Activated CD4-positive, alpha-beta T cell treated with anti-CD3 and anti-CD28 coated beads, Interleukin-2, amount 50 U/mL, for 4 hours (primary cell): ENCODE measurements around the gene MORN1.
A peak's percentile ranks its signal among the peaks of the same experiment; 100 is the strongest.
"Not testable (repeated sequence)": the region's sequence is repeated elsewhere in the genome, so short reads cannot be mapped to it uniquely, and the experiment has no call there.

Experiments used
- DNase-seq, 2 experiments: peaks; one replicate each; pipeline ENCODE4 v3.0.0-alpha.2; 2020

Gene MORN1

DNA sequence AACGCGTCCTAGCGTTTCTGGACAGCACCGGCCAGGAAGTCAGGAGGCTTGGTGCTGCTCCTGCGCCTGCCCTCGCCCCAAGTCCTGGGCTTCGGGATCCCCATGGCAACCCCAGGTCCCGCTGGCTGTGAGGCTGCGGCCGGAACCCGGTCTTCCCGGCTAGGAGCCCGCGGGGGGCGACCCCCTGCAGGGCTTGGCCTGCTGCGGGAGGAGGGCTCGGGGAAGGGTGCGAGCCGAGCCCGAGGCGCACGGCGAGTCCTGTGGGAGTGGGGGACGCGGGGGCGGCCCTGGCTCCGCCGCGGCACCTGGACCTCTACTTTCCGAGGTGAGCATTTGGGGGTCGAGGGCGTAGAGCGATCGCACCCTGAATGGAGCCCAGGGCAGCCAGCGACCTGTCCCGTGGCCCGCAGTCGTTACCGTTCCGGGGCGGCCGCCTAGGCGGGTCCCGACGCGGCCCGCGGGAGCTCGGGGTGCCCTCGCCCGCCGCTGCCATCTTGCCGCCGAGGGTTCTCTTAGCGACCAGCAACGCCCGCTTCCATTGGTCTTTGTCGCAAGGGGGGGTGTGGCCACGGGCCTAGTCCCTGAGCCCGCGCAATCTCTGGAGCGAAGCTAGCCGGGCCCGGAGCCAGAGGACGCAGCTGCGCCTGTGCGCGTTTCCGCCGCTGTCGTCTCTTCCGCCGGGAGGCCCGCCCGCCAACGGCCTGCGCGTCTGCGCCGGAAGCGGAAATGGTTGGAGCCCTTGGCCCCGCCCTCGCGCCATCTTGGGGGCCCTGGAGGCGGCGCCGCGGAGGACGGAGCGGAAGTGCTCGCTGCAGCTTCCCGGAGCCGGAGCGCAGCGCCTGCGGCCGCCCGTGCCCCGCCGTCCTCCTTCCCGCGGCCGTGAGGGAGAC, at the start of gene MORN1, which contains the start of gene RER1:
Gene MORN1 (minus strand): TSS at position 514 of the 890 bp plus-strand sequence. CDS start 21 bp downstream, at position 493.
Gene RER1 (plus strand): TSS at position 801 of the 890 bp plus-strand sequence. CDS start 3,950 bp downstream, outside the sequence.
- peak; percentile 98 for DNase-seq

DNA sequence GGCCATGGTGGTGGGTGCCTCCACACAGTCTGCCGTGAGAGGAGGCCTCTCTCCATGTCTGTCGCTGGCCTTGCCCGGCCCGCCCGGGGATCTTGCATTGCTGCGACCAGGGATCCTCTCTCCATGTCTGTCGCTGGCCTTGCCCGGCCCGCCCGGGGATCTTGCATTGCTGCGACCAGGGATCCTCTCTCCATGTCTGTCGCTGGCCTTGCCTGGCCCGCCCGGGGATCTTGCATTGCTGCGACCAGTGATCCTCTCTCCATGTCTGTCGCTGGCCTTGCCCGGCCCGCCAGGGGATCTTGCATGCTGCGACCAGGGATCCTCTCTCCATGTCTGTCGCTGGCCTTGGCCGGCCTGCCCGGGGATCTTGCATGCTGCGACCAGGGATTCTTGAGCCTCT, 49.0 kb upstream of the MORN1 start:
- DNase-seq = not testable (repeated sequence)

DNA sequence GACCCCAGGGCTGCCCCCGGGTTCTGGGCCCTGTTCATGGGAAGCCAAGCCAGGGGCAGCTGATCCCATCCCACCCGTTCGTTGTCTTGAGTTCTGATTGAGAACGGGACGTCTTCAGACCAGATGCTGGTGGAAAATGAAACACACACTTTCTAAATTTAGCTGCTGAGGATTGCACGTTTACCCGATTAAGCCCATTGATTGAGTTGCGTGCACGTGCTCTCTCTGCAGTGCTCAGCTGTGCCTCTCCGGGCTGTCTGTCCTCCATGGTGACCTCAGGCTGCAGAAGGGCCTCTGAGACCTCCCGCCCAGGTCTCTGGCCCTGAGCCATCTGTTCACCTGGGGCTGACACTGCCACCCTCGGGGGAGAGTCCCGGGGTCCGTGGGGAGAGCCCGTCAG, 48.0 kb upstream of the MORN1 start:
- no peak for DNase-seq

DNA sequence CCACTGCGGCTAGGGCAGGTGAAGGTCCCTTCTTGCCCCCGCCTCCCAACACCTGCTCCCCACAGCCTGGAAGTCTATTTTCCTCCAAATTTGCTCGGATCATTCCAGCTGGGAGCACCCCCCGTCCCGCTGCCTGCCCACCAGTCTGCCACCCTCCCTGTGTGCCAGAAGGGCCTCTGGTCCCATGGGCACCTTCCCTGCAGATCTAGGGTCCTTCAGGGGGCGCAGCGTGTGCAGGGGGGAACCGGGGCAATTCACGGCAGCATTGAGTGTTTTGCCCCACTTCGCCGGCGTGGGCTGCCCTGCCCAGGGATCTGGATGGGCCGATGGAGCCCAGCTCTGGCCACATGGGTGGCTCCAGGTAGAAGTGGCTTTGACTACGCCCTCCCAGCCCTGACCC, 47.3 kb upstream of the MORN1 start:
- no peak for DNase-seq

DNA sequence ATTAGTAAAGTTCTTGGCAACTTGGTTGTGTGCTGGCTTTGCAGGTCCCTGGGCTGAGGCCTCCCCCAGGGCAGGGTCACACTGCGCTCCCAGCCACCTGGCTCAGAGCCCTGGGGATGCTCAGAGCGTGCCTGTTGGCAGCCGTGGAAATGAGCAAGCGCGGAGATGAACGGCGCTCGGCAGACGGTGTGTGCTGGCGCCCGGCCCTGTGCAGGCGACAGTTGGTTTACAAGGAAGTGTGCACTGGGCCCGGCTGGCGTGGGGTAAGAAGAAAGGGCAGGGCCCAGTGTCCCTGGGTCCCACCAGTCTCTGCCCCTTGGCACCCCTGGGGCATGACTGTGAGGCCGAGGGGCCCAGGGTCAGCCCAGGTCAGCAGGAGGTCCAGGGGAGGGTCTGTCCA, 46.7 kb upstream of the MORN1 start:
- DNase-seq = no peak

DNA sequence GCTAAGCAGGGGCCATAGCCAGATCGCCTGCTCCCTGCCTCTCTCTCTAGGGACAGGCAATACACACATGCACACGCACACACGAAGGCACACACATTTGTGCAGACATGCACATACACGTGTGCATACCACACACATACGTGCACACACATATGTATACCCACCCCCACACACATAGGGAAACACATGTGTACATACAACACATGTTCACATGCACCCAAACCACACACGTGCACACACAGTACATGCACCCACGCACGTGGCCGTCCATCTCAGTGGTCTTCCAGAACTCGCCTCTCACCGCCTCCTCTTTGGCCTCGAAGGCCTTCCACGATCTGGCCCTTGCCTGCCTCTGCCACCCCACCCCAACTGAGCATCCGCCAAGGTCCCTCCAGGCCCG, 46.3 kb upstream of the MORN1 start:
- DNase-seq = no peak

DNA sequence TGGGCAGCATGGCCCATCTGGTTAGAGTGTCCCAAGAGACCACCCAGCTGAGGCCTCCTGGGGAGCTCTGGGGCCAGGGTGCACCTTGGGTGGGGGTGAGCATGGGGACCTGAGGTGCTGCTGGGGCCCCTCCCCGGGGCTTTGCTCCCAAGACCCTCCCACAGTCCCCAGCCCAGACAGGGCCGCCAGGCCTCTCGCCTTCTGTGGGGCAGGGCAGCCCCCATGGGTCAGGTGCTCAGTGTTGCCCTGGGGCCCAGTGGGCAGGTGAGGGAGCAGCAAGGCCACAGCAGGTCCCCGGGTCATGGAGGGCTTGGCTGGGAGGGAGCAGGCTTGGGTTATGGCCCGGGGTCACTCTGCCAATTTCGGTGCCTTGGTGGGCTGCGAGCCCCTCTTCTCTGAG, 45.5 kb upstream of the MORN1 start:
- DNase-seq = no peak

DNA sequence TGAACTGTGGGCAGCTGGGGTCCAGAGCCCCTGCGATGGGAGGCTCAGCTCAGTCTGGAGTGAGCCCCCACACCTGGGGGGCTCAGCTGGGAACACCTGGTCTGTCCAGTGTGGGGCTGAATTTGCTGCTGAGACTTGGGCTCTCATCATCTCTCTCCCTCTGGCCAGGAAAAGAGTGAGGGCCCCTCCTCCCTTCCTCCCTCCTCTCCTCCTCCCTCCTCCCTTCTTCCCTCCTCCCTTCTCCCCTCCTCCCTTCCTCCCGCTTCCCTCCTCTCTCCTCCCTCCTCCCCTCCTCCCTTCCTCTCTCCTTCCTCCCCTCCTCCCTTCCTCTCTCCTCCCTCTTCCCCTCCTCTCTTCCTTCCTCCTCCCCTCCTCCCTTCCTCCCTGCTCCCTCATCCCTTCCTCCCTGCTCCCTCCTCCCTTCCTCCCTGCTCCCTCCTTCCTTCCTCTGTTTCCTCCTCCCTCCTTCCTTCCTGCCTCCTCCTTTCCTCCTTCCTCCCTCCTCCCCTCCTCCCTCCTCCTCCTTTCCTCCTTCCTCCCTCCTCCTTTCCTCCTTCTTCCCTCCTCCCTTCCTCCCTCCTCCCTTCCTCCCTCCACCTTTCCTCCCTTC, 44.5 kb upstream of the MORN1 start:
- DNase-seq = no peak

DNA sequence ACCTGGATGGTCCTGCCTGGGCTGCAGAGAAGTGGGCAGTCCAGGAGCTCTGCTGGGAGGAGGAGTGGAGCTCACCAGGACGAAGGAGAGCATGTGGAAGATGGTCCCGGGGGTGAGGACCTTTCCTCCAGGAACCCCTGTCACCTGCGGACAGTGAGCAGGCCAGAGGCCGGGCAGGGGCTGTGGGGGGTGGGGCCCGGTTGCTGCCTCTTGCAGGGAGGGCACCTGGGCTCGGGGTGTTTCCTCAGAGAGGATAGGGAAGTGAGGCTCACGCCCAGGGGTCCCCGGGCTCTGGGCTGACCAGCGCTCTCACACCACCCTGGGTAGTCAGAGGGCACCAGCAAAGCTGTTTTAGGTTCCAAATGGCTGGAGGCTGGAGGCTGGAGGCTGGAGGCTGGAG, 43.7 kb upstream of the MORN1 start:
- DNase-seq = no peak

DNA sequence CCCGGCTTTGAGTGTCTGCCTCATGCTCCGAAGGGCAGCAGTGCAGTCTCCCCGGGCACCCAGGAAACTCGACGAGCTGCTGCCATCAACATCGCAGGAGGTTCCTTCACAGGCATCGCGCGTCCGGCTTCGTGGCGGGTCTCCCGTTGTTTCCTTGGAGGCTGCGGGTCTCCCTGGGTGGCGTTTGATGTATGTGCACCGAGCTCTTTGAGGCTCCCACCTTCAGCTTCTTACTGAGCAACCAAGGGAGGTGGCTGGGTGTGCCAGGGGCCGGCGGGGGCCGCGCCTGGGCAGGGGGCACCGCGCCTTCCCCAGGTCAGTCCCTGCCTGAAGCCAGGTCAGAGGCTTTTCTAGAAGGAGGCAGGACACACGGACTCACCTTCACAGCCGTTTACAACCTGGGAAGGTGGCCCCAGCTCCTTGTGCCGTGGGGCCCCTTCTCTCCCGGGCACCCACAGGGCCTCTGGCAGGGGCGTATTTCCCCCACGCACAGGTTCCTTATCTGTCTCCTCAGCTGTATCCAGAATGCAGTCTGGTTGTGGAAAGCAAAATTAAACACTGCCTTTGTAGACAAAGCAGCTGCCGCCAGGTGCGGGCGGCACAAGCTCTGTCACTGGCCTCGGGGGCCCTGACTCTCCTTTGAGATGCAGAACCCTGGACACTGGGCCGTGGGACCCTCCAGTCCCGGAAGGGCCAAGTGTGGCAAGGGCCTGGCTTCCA, 42.7 kb upstream of the MORN1 start:
- no peak for DNase-seq

DNA sequence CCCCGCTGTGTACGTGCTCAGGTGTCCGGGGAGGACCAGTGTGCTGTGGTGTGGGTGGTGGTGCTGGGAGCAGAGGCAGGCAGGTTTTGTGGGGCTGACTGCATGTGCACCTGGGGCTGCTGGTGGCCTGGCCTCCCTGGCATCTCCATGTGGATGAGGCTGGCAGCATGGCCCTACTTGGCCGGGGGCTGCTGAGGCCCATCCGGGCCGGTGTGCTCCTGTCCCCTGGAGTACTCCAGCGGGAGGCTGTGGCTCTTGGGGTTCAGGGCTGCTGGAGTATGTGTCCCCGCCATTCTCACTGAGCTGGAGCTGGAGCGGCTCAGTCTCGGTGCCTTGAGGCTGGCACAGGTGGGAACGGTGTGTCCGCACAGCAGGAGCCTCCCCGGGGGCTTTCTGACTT, 41.8 kb upstream of the MORN1 start:
- DNase-seq = no peak

DNA sequence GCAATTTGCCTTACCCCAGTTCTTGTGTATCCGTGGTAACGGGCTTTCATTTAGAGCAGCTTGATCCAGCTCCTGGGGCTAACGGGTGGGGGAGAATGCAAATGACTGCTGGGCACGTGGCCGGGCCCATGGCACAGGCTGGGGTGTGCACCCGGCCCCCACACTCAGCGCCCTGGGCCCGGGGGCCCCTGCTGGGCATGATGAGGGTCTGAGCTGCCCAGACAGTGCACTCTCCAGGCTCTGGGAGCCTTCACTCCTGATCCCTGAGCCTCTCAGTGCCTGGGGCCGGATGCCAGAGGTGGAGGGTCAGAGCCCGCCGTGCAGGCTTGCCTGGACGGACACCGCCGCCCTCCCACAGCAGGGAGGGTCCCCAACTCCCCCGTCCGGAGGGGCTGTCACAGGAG, 41.1 kb upstream of the MORN1 start:
- no peak for DNase-seq

DNA sequence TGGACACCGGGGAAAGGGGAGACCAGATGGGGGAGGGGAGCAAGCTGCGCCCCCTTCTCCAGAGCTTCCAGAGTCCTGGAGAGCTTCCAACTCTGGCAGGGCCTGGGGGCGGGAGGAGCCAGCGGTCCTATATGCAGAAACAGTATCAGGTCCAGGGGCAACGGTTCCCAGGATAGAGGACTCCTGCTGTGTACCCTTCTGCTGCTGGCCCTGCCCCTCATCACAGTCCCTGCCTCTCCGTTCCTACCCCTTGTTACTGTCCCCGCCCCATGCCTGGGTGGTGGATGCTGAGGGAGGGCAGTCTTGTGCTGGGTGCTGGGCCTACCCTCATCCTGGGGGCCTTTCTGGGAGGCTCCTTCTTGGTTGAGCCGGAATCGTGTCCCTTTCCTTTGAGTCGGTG, 40.2 kb upstream of the MORN1 start:
- DNase-seq = no peak

DNA sequence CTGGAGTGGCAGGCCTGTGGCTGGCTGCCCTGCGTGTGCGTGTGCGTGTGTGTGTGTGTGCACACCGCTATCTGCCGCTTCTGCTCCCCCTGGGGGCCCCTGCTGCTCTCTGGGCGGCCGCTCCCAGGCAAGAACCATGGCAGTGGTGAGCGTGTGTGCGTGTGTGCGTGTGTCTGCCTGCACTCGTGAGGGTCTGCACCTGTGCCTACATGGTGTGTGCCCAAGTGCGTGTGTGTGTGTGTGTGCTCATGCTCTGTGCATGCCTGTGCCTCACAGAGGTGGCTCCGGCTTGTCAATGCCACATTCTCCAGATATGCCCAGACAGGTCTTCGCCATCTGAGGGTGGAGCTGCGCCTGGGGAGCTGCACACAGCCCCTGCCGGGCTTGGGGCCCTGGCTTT, 39.7 kb upstream of the MORN1 start:
- no peak for DNase-seq

DNA sequence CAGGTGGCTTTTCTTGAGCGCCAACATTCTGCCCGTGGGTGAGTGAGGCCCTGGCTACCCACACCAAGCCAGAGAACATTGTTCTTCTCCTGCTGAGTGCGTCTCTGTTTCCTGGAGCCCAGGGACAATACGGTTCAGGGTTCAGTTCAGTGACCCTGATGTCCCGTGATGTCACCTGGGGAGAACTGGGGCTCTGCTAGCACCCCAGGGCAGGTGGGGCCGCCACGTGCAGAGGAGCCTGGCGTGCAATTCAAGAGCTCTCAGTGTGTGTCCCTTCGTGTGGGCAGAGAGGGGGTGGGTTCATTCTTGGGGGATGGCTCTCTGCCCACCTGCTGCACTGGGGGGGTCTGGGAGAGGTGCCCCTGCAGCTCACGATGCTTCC, 39.2 kb upstream of the MORN1 start:
- DNase-seq = no peak

DNA sequence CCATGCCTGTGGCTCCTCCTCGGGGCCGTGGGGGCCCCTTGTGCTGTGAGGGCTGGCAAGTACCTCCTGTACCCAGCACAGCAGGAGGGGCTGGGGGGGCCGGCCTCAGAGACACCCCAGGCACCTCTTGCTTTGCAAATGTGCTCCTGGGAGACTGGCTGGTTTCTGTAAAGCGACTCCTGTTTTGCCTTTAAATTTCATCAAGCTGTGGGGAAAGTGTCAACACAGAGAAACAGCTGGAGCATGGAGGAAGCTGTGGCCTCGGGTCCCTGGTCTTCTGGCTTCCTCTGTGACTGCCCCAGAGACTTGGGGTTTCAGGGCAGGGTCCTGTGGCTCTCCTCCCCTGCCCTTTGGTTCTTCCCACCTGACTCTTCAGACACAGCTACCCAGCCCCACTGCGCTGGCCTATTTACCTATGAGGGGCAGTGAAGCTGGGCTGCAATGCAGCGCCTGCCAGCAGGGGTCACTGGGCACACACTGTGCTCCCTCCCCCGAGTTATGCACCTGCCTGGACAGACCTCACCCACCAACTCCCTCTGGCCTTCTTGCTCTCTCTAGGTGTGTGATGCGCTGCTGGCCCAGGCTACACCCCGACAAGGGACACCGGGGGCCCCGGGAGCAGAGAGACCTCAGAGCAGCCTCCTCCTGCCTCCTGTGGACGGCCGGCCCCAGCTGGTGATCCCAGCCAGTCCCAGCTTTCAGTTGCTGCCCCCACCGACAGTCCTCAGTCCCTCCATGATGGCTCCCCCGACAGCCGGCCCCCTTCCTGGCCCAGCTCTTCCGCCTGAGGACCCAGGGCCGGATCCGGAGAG, 38.6 kb upstream of the MORN1 start:
- DNase-seq = no peak

DNA sequence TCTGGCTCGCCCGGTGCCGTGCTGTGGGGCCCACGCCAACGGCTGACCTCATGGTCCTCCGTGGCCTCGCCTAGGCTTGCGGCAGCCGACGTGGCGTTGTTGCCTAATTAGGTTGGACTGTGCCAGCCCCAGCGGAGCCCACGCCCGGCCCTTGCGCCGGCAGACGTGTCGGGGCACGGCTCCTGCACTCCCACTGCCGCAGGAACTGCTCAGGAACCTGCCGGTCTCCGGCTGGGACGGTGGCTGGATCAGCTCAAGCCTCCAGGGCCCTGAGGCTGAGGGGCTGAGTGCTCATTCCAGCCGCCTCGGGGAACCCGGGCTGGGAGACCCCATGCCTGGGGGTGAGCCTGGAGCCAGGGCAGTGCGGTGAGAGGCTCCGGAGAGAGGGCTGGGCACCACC, 37.1 kb upstream of the MORN1 start:
- no peak for DNase-seq

DNA sequence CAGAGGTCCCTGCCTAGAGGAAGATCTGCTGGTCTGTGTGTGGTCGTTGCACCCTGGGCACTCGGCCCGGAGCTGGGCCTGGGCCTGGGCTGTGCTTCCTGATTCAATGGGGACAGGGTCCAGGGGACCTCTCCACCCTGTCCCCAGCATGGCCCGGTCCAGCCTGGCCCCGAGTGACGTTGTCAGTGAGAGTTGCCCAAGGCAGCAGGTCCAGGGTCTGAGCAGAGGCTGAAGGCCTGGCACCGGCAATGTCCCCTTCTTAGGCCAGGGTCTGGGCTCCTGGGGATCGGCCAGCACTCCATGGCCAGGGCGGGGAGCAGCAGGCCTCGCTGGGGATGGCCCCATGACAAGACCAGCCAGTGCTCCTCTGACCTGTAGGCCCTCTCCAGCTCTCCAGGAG, 36.6 kb upstream of the MORN1 start:
- no peak for DNase-seq

DNA sequence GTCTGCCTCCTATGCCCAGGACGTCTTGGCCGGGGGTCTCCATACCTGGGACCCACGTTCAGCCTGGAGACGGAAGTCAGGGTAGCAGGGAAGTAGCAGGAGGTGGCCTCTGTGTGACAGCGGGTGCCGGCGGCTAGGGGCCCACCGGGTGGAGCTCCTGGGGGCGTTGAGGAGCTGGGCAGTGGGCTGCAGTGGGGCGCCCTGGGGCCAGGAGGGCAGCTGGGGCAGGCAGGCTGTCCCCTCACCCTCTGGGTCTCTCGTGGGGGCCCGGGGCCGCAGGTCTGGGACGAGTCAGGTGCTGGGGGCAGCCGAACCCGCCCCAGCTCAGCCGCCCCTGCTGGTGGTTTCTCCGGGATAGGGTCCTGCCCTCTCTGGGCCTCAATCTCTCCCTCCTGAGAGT, 35.7 kb upstream of the MORN1 start:
- DNase-seq = no peak

DNA sequence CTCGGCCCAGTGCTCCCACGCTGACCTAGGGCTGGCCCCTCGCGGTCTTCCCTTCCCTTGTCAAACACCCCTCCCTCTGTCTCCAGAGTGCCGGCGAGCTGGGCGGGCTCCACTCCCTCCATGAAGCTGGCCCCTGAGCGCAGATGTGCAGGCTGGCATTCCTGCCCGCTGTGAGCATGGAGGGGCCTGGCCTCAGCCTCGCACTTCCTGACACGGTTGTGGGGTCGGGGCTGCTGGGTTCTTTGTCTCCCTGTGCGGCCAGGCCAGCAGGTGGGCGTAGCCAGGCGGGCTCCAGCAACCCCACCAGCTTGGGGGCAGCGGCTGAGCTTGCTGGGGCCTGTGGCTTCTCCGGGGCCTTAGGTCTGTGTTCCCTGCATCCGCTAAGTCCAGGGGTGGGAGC, 35.2 kb upstream of the MORN1 start:
- DNase-seq = no peak

DNA sequence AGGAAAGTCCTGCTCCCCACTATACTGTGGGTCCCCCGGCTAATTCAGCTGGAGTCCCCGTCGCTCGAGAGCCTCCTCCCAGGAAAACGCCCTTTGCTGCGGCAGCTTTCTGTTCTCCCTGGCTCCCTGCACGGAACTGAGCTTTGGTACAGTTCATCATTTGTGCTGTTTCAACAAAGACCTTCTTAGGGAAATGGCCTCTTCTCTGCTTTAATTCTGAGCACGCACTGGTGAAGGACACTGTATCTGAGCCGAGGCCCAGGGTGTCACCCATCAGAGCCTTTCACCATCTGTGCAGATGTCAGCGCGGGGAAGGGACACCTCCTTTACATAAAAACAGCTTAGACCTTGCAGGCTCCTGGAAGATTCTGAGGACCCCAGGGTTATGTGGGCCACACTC, 34.5 kb upstream of the MORN1 start:
- no peak for DNase-seq

DNA sequence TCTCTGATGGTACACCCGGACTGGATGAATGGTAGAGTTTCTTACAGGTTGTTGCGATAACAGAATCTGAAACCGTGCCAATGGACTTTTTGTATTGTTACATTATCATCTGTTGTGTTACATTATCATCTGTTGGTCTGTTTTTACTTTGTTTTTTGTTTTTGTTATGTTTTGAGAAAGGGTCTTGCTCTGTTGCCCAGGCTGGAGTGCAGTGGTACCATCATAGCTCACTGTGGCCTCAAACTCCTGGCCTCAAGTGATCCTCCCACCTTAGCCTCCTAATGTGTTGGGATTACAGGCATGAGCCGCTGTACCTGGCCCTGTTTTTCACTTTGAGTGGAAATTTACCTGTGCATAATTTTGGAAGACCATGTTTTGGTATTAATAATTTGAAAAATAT, 31.2 kb upstream of the MORN1 start:
- DNase-seq = no peak

DNA sequence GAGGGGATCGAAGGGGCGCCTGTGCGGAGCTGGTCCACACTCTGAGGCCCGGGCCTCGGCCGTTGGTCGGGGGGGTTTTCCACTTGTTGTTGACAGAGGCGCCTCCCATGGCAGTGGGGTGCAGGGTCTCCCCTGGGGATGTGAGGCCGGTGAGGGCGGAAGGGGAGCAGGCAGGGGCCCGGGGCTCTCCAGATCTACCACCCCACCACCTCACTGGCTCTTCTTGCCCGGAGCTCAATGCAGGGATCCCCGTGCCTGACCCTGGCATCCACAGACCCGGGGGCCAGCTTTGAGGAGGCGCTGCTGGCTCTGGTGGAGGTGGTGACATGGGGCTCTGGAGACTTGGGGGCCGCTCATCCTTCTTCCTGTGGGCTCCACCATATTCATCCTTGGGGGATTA, 28.1 kb upstream of the MORN1 start:
- DNase-seq = no peak
